Esophagus muscularis mucosa (tissue), 4 donors: ENCODE results near the gene TAF3.

Experiments used
- EP300 ChIP-seq: sonication (generic); formaldehyde crosslinking; IDR thresholded peaks from one replicate; pipeline ENCODE4 v1.6.1; 2017; ENCODE audit warnings: antibody characterized with exemption
- POLR2A ChIP-seq: fragments of 450-650 bp; IDR thresholded peaks from one replicate; pipeline ENCODE4 v1.6.1; 2017; ENCODE audit warnings: antibody characterized with exemption, moderate library complexity, mild to moderate bottlenecking, low read depth
- POLR2AphosphoS5 ChIP-seq, 2 donors: sonication (generic); formaldehyde crosslinking; IDR thresholded peaks; one replicate each; pipeline ENCODE4 v1.6.1; 2017; ENCODE audit warnings: antibody characterized with exemption in 2 of 2
- TF ChIP-seq, protein P1 (sequence below), 3 experiments: fragments of 200-600 bp in 2 of 3; fragments of 450-650 bp in 1 of 3; sonication (generic) in 2 of 3; IDR thresholded peaks; one replicate each; pipeline ENCODE4 v1.5.1; 2017 to 2019; ENCODE audit warnings: antibody characterized with exemption in 3 of 3, mild to moderate bottlenecking in 2 of 3, moderate library complexity in 1 of 3

DNA sequence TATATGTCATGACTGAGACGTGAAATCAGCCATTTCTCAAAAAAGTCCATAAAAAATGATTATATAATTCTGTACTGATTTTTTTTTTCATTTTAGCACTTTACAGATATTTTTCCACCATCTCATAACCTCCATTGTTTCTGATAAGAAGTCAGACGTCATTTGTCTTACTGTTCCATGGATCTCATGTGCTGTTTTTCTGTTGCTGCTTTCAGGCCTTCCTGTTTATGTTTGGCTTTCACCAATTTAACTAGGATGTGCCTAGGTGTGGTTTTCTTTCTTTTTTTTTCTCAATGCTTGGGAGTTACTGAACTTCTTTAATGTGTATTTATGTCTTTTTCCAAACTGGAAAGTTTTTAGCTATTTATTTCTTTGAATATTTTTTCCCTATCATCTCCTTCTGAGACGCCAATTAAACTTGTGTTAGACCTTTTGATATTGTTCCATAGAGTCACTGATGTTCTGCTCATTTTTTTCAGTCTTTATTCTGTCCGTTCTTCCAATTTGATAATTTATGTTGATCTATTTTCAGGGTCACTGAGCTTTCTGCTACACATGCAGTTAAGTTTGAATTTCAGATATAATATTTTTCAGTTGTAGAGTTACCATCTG is 43.3 kb downstream of the TAF3 start:
- TF ChIP-seq, protein P1, sequence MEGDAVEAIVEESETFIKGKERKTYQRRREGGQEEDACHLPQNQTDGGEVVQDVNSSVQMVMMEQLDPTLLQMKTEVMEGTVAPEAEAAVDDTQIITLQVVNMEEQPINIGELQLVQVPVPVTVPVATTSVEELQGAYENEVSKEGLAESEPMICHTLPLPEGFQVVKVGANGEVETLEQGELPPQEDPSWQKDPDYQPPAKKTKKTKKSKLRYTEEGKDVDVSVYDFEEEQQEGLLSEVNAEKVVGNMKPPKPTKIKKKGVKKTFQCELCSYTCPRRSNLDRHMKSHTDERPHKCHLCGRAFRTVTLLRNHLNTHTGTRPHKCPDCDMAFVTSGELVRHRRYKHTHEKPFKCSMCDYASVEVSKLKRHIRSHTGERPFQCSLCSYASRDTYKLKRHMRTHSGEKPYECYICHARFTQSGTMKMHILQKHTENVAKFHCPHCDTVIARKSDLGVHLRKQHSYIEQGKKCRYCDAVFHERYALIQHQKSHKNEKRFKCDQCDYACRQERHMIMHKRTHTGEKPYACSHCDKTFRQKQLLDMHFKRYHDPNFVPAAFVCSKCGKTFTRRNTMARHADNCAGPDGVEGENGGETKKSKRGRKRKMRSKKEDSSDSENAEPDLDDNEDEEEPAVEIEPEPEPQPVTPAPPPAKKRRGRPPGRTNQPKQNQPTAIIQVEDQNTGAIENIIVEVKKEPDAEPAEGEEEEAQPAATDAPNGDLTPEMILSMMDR (IDR thresholded peaks at IDR 0.05) = no peak
- TF ChIP-seq EP300 (no peak), POLR2AphosphoS5 (IDR thresholded peaks at IDR 0.05) (no peak), POLR2A (no peak)
